Mesendoderm (in vitro differentiated cells): Measurements from ENCODE around the gene ESYT2.

Experiments
- DNase-seq: peaks from one replicate; pipeline ENCODE4 v3.0.0; 2013
- H2AK5ac ChIP-seq: 2 replicates; pipeline ENCODE4 v1.6.1; 2013; ENCODE audit warnings: low read length, inconsistent platforms
- H2BK120ac ChIP-seq: 2 replicates; pipeline ENCODE4 v1.6.1; 2013; ENCODE audit warnings: low read depth, mild to moderate bottlenecking, low read length, moderate library complexity, mixed read lengths
- H2BK15ac ChIP-seq: replicated peaks from 2 replicates; pipeline ENCODE4 v1.6.1; 2013; ENCODE audit warnings: low read depth, mild to moderate bottlenecking, moderate library complexity
- H2BK5ac ChIP-seq: 2 replicates; pipeline ENCODE4 v1.6.1; 2013; ENCODE audit warnings: low read length, inconsistent platforms
- H3K18ac ChIP-seq: 2 replicates; pipeline ENCODE4 v1.6.1; 2013; ENCODE audit warnings: mild to moderate bottlenecking, low read length, mixed read lengths
- H3K23ac ChIP-seq: one replicate; pipeline ENCODE4 v1.6.1; 2013; ENCODE audit warnings: low read length
- H3K27ac ChIP-seq: 2 replicates; pipeline ENCODE4 v1.5.1; 2013; ENCODE audit warnings: low read depth, mild to moderate bottlenecking, inconsistent platforms, low read length, moderate library complexity
- H3K27me3 ChIP-seq: 2 replicates; pipeline ENCODE4 v1.6.1; 2013; ENCODE audit warnings: low read length, control low read depth, mild to moderate bottlenecking, inconsistent platforms; ENCODE audit not compliant: insufficient read depth, poor library complexity
- H3K36me3 ChIP-seq: 2 replicates; pipeline ENCODE4 v1.6.1; 2013; ENCODE audit warnings: low read length, inconsistent platforms; ENCODE audit not compliant: control insufficient read depth, insufficient read depth
- H3K4ac ChIP-seq: one replicate; pipeline ENCODE4 v1.6.1; 2013; ENCODE audit warnings: low read depth, mild to moderate bottlenecking, low read length, moderate library complexity
- H3K4me1 ChIP-seq: 2 replicates; pipeline ENCODE4 v1.6.1; 2013; ENCODE audit warnings: low read depth, low read length, inconsistent platforms; ENCODE audit not compliant: control insufficient read depth
- H3K4me2 ChIP-seq: 2 replicates; pipeline ENCODE4 v1.6.1; 2013; ENCODE audit warnings: low read length
- H3K4me3 ChIP-seq: 2 replicates; pipeline ENCODE4 v1.5.1; 2013; ENCODE audit warnings: mild to moderate bottlenecking, low read length
- H3K56ac ChIP-seq: one replicate; pipeline ENCODE4 v1.6.1; 2013; ENCODE audit warnings: low read length
- H3K79me1 ChIP-seq: 2 replicates; pipeline ENCODE4 v1.6.1; 2013; ENCODE audit warnings: low read length, inconsistent platforms
- H3K79me2 ChIP-seq: 2 replicates; pipeline ENCODE4 v1.6.1; 2013; ENCODE audit warnings: mild to moderate bottlenecking, low read length; ENCODE audit not compliant: control insufficient read depth, insufficient read depth
- H3K9ac ChIP-seq: 2 replicates; pipeline ENCODE4 v1.6.1; 2013; ENCODE audit warnings: low read length, inconsistent platforms
- H4K5ac ChIP-seq: one replicate; pipeline ENCODE4 v1.6.1; 2013; ENCODE audit warnings: low read length
- H4K8ac ChIP-seq: one replicate; pipeline ENCODE4 v1.6.1; 2013; ENCODE audit warnings: low read depth, mild to moderate bottlenecking, control low read depth, low read length, moderate library complexity
- WGBS: extraction: QIAGEN DNeasy Blood & Tissue Kit; methylation state at CpG from one replicate; pipeline ENCODE4 v1.1.7; 2013; ENCODE audit warnings: low lambda C conversion rate, missing lambda C conversion rate; ENCODE audit not compliant: insufficient coverage; ENCODE audit errors: extremely low coverage; 5-methylcytosine and 5-hydroxymethylcytosine counted together

ESYT2 gene

DNA sequence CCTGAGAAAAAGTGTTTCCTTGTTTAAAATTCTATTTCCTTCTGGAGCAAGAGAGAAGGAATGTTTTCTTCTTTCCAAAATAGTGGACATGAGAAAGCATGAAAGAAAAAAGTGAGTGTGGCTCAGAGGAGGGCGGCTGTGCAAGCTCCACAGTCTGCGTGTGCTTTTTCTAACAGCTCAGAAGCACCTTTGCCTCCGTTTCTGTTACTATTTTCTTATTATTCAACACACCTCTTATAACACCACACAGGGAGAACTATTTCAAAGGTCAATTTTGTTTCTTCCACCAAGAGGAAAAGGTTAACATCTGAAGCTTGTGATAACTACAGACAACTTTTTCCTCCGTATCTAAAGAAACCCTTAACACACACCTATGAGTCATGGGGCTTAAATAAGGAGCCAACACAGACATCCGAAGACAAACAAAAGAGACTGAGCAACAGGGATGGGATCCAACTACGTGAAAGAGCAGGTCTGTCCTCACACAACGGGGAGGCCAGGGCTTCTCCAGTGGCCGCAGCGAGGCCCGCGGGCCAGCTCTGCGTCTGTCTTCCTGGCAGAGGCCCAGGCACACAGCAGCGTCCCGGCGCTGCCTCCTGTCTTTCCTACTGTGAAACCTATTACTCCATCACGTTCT is 88.5 kb downstream of the ESYT2 start:
- Histone ChIP-seq H3K4me1 (no peaks in the 10 kb centered on the region), H2AK5ac (no peak overlapping the region), H3K9ac (no peak overlapping the region), H3K56ac (no peak overlapping the region), H2BK5ac (no peak overlapping the region), H3K4ac (no peak overlapping the region), H4K8ac (no peak overlapping the region), H3K36me3 (peaks cover 3% of the 10 kb centered on the region), H3K4me2 (no peak overlapping the region), H3K18ac (no peak overlapping the region), H3K27ac (no peak overlapping the region), H2BK120ac (no peak overlapping the region), H3K23ac (no peak overlapping the region), H3K4me3 (no peak overlapping the region), H2BK15ac (no peak overlapping the region), H3K27me3 (no peaks in the 10 kb centered on the region), H4K5ac (no peak overlapping the region), H3K79me2 (no peaks in the 10 kb centered on the region), H3K79me1 (no peaks in the 10 kb centered on the region)
- no peak for DNase-seq
- WGBS, result no CpG with 5 or more reads among the region's 16 CpGs

DNA sequence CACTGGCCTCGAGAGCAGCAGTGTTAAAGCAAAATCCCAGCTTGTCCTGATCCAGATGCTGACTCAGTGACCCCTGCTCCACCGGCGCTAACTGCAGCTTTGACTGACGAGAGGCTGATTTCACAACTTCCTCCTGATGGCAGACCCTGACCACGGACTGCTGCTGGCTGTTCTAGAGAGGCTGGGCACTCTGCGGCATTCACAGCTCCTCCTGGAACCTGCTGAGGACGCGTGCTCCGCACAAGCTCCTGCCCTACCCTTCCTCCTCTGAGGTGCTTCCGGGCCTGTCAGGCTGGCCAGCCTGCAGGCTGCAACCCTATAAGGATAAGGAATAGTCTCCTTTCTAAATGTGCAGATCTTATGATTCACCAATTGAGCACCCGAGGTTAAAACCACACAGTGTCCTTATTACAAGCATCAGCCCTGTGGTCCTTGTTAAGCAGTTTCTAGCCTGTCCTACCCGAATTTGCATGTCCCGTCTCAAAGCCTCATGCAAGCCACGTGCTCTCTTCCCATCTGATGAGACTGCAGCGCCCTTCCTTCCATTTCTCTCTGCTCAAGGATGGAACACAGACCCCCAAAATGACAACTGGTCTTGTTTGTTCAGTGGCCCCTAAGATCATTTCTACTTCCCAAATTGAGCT is 89.2 kb downstream of the ESYT2 start:
- no peak for DNase-seq
- Histone ChIP-seq H4K8ac (no peak overlapping the region), H3K23ac (no peak overlapping the region), H3K79me2 (no peaks in the 10 kb centered on the region), H3K27ac (no peak overlapping the region), H3K36me3 (peaks cover 2% of the 10 kb centered on the region), H3K4ac (no peak overlapping the region), H3K18ac (no peak overlapping the region), H2BK15ac (no peak overlapping the region), H3K56ac (no peak overlapping the region), H3K9ac (no peak overlapping the region), H2BK5ac (no peak overlapping the region), H3K4me3 (no peak overlapping the region), H4K5ac (no peak overlapping the region), H3K27me3 (no peaks in the 10 kb centered on the region), H3K4me1 (no peaks in the 10 kb centered on the region), H2BK120ac (no peak overlapping the region), H3K4me2 (no peak overlapping the region), H2AK5ac (no peak overlapping the region), H3K79me1 (no peaks in the 10 kb centered on the region)
- no CpG with 5 or more reads among the region's 15 CpGs for WGBS

DNA sequence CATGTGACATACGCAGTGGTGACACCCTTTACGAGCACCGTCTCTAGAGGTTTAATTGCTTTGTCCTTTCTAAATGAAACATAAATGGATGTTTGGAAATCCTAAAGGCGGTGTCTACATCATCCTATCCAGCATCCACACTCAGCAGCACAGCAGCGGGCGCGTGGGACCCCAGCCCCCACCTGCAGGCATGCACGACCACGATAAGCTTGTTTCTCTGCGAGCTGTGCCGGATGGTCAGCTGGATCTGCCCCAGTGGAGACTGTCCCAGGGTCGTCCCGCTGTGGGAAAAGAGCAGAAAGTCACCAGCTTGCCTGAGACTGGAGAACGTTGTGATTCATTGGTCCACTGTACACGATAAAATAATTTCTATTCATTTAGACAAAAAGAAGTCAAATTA is 90.5 kb downstream of the ESYT2 start:
- peaks cover 2% of the 10 kb centered on the region for H3K36me3 ChIP-seq
- no peaks in the 10 kb centered on the region for H3K79me2 ChIP-seq
- DNase-seq, result no peak
- no peak overlapping the region for H3K18ac ChIP-seq
- WGBS, result no CpG with 5 or more reads among the region's 15 CpGs
- no peaks in the 10 kb centered on the region for H3K27me3 ChIP-seq
- no peak overlapping the region for H3K23ac ChIP-seq
- H2AK5ac ChIP-seq, result no peak overlapping the region
- no peak overlapping the region for H2BK120ac ChIP-seq
- H3K79me1 ChIP-seq, result no peaks in the 10 kb centered on the region
- no peak overlapping the region for H4K8ac ChIP-seq
- H4K5ac ChIP-seq, result no peak overlapping the region
- H2BK15ac ChIP-seq, result no peak overlapping the region
- H3K4me1 ChIP-seq, result no peaks in the 10 kb centered on the region
- no peak overlapping the region for H3K4me3 ChIP-seq
- H3K27ac ChIP-seq, result no peak overlapping the region
- H3K56ac ChIP-seq, result no peak overlapping the region
- H2BK5ac ChIP-seq, result no peak overlapping the region
- no peak overlapping the region for H3K9ac ChIP-seq
- no peak overlapping the region for H3K4ac ChIP-seq
- no peak overlapping the region for H3K4me2 ChIP-seq

DNA sequence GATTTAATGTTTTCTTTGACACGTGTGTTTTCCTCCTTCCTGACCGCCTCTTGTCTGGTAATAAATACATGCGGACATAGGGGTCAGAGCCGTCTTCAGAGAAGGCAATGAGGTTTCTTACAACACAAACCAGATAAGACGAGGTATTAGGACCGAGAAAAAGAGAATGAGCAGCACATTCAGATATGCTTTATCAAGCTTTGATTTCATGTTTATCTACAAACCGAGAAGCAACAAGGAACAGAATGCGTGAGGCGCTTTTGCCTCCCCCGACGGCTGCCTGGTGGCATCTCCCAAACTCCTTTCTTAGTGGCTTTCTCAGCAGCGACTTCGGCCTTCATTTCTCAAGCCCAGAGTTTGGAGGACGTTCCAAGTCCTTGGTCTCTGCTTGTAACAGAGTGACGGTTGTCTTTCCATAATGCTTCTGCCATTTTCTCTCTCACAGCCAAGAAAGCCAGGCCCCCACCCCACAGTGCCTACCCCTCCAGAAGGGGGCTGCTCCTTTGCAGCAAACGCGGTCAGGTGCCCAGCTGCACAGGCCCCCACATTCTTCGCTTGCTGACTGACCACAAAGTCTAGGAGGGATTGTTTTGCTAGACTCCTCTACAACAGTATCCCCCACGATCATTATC is 92.1 kb downstream of the ESYT2 start:
- H3K79me2 ChIP-seq, result no peaks in the 10 kb centered on the region
- H3K56ac ChIP-seq, result no peak overlapping the region
- H3K18ac ChIP-seq, result no peak overlapping the region
- no CpG with 5 or more reads among the region's 19 CpGs for WGBS
- no peak overlapping the region for H2BK5ac ChIP-seq
- H3K4ac ChIP-seq, result no peak overlapping the region
- no peaks in the 10 kb centered on the region for H3K27me3 ChIP-seq
- H3K9ac ChIP-seq, result no peak overlapping the region
- H3K4me1 ChIP-seq, result no peaks in the 10 kb centered on the region
- no peak overlapping the region for H2BK15ac ChIP-seq
- H3K27ac ChIP-seq, result no peak overlapping the region
- no peak overlapping the region for H2BK120ac ChIP-seq
- no peak overlapping the region for H3K23ac ChIP-seq
- no peak overlapping the region for H3K4me2 ChIP-seq
- H3K79me1 ChIP-seq, result no peaks in the 10 kb centered on the region
- H4K8ac ChIP-seq, result no peak overlapping the region
- no peak overlapping the region for H2AK5ac ChIP-seq
- H3K36me3 ChIP-seq, result peaks cover 2% of the 10 kb centered on the region
- H3K4me3 ChIP-seq, result no peak overlapping the region
- no peak for DNase-seq
- H4K5ac ChIP-seq, result no peak overlapping the region

GRCh38 chr7:158735935-158736334 is 93.4 kb downstream of the ESYT2 start:
- no peak for DNase-seq
- H3K79me1 ChIP-seq, result no peaks in the 10 kb centered on the region
- no peak overlapping the region for H3K27ac ChIP-seq
- no peak overlapping the region for H3K4ac ChIP-seq
- H3K79me2 ChIP-seq, result no peaks in the 10 kb centered on the region
- no peak overlapping the region for H4K5ac ChIP-seq
- no peak overlapping the region for H2BK5ac ChIP-seq
- no peaks in the 10 kb centered on the region for H3K27me3 ChIP-seq
- no peak overlapping the region for H2BK120ac ChIP-seq
- no peaks in the 10 kb centered on the region for H3K4me1 ChIP-seq
- H3K4me2 ChIP-seq, result no peak overlapping the region
- H3K23ac ChIP-seq, result no peak overlapping the region
- H3K56ac ChIP-seq, result no peak overlapping the region
- no peak overlapping the region for H2AK5ac ChIP-seq
- H3K9ac ChIP-seq, result no peak overlapping the region
- H2BK15ac ChIP-seq, result no peak overlapping the region
- H3K18ac ChIP-seq, result no peak overlapping the region
- H4K8ac ChIP-seq, result no peak overlapping the region
- H3K4me3 ChIP-seq, result no peak overlapping the region
- H3K36me3 ChIP-seq, result no peaks in the 10 kb centered on the region
- no CpG with 5 or more reads among the region's 12 CpGs for WGBS
